Esophagus mucosa (tissue), 1 donor: ENCODE data around the gene RASA1. TPM values are rescaled to one million over a fixed set of nuclear protein-coding genes. Genes with fewer than 3 reads are reported as not detected.

ENCODE experiments used
- ATAC-seq: fragments of 200-7000 bp; cut with Tn5 transposase; one replicate; pipeline ENCODE4 v1.9.1; 2020
- total RNA-seq: library from RNA; stranded (reverse); gene quantifications from one replicate; pipeline ENCODE4 v1.2.4, GENCODE V29; 2023
- donor health status: DM: yes; HTN: yes; CAD: no.

The RASA1 gene
- total RNA-seq, 1 donor from 2014 or later = 18.4 TPM

- ATAC-seq = no peak
These were observed 94.0 kb downstream of the RASA1 start for GRCh38 chr5:87361536-87362213.

GRCh38 chr5:87367243-87367642 lies 99.6 kb downstream of the RASA1 start:
- no peak for ATAC-seq

DNA sequence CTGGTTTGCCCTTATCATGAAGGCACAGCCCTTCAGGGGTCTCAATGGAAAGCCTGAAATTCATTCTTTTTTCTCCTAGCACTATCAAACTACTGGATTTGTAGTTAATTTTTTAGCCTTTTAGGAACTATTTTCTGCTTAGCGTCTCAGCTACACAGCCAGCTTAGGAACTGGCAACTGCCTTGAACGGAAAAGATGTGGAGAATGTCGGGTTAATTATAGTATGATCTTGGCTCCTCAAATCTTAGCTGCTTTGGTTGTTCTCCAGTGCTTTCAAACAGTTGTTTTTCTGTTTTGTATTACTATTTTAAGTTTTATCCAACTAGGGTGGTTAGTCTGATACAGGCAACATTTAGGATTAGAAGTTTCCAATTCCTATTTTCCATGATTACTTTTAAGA lies 100.9 kb downstream of the RASA1 start:
- no peak for ATAC-seq

DNA sequence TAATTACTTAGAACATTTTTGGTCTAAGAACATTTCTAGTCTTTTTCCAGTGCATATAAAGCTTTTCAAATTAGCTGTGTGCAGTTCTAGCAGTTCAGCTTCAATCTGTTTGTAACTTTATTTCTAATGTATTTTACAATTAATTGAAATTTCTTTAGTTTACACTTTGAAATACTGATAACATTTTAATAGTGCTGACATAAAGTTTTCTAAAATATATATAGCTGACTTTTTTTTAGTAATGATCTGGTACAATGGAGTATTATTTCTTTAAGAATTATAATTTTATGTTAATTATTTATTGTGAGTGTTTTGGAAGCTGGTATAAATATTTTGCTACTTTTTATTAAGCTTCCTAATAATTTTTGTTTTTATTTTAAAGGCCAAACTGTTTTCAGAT lies 101.7 kb downstream of the RASA1 start:
- ATAC-seq = no peak

DNA sequence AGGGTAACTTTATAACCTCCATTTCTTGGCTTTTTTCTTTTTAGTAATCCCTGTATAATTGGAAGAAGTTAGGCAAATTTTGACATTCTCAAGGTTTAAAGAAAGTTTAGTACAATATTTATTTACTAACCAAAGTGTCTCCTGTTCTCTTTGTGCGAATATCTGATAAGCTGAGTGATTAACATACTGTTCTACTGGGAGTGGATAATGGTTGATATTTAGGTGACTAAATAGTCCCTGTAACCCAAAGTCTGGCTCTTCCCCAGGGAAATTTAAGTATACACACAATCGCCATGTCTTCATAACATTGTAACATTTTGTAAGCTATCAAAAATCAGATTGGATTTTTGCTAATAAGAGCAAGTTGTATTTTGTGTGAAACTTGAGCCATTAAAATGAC lies 105.0 kb downstream of the RASA1 start:
- no peak for ATAC-seq

GRCh38 chr5:87382224-87382623 lies 114.5 kb downstream of the RASA1 start:
- no peak for ATAC-seq

- no peak for ATAC-seq
These were observed 115.5 kb downstream of the RASA1 start for GRCh38 chr5:87383216-87383615.

- ATAC-seq = no peak
These were observed 118.1 kb downstream of the RASA1 start for GRCh38 chr5:87385802-87386201.

GRCh38 chr5:87388129-87388528 lies 120.4 kb downstream of the RASA1 start:
- no peak for ATAC-seq

- ATAC-seq = no peak
These were observed 121.8 kb downstream of the RASA1 start for GRCh38 chr5:87389296-87390034.

DNA sequence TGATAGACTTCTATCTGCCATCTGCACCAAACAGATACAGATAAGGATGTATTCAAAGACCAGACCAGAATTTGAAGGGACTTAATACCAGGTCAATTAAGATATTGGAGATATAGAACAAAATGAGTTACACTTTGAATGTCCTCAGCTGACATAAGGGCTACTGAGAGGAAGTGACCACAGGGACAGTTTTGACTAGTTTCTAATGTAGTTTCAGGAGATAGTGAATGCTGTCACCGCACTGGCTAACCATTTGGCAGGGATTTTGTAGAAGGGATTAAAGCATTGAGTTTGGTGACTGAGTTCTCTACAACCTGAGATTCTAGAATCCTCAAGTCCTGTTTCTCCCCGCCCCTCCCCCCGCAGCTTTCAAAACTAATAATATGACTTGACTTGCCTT lies 122.4 kb downstream of the RASA1 start:
- no peak for ATAC-seq

DNA sequence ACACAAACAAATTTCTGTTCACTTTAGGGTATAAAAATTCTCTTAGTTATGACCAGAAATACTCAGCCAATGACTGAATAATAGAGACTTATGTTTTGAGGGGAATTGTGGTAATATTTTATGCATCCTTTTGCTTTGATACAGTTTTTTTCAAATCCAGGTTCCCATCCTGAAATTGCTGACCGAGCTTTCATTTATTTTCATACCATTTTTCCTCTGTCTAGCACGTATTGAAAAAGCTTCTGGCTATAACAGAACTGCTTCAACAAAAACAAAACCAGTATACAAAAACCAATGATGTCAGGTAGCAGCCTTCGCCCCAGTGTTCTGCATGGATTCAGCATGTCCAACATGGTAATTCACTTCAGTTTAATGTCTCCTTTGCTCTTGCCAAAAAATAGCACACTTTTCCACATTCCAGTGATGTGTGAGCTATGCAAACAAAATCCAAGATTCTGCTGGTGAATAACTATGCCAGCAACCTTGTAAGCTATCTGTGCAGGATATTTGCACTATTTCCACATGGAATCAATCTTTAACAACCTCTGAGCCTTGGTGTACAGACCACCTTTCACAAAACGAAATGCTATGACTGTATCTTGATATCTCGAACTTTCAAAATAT lies 123.0 kb downstream of the RASA1 start:
- ATAC-seq = no peak

- no peak for ATAC-seq
These were observed 124.5 kb downstream of the RASA1 start for GRCh38 chr5:87392170-87392569.

GRCh38 chr5:87392801-87393200 lies 125.1 kb downstream of the RASA1 start:
- ATAC-seq = no peak

DNA sequence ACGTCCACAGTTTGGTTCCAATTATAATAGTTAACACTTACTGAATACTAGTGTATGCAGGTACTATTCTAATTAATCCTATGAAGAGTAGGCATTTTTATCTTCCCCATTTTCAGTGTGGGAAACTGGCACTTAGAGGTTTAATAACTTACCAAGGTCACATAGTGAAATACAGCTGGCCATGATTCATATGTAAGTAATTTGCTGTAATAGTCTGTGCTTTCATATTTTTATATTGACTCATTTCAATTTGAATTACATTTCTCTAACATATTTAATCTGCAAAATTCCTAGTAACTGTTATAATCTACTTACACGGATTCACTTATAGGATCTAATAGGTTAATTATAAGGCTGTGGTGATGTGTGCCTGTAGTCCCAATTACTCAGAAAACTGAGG lies 125.6 kb downstream of the RASA1 start:
- ATAC-seq = no peak

DNA sequence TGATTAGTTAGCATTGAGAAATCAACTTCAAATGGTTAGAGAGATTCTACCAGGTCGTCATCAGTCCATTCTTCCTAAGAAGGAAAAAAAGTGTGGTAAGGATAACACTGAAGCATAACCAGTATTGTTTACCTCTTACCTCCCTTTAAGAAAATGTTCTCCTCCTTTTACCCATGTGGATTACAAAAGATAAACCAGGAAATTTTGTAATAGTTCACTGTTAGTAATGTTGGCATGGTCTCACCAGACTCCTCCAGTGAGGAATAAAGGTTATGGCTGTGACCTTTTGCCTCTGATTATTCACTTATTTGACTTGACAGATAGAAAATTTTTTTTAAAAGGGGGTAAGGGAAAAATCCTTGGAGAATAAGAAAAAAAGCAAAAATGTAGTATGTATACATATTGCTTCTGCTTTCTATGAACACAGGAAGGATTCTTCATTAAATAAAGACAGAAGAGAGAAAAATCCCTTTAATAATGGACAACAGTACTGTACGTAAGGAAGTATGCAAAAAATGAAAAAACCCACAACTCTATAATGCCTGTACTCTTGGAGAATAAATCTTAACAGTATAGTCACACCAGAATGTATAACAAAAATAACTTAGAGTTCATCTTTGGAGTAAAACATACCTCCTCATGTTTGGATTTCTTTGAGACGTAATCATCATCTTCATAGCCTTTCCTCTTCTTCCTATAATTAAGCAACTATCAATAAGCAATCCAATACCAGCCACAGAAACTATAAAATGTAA lies 126.9 kb downstream of the RASA1 start:
- ATAC-seq = no peak

DNA sequence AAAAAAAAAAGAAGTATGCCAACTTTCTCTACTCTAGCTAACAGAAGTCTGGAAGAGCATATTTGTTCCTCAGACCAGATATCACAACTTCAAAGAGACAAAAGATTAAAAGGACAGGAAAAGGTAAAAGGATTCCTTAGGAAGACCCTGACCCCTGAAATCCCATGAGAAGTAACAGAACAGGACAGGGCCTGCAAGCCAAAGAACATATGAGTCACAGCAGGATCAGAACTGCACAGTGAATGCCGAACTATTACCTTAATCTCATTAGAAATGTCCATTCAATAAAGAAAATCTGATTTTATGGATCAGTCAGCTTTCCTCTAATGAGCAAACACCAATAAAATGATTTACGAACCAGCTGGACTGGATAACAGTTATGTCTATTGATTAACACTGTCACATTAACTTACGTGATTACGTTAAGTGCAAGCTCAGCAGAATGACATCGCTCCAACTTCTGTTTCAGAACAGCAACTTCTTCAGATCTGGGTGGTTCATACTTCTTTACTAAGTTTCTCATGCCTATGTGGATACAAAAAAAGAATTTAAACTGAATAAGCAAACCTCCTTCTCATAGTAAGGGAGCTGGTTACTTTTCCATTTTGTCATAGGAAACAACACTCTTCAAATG lies 131.4 kb downstream of the RASA1 start:
- no peak for ATAC-seq

- ATAC-seq = no peak
These were observed 132.0 kb downstream of the RASA1 start for GRCh38 chr5:87399720-87400119.

GRCh38 chr5:87400305-87400899 lies 132.7 kb downstream of the RASA1 start:
- peak; percentile 71 for ATAC-seq

DNA sequence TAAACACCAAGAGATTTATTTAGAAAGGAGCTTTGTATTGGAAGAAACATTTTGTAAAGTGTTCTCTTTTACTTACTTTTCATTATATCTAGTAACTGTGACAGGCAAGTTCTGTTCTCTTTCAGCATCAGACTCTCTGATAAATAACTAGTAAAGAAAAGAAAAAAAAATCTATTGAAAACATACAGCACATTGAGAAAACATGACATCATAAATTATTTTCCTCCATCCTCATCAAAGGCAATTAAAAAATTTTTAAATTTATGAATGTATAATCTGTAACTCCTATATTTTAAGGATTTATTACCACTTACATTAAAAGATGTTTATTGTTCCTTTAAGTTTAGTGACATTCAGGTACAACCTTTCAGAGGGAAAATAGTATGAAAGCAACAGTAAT lies 133.9 kb downstream of the RASA1 start:
- ATAC-seq = no peak

- no peak for ATAC-seq
These were observed 135.7 kb downstream of the RASA1 start for GRCh38 chr5:87403409-87403808.

GRCh38 chr5:87403899-87404298 lies 136.2 kb downstream of the RASA1 start:
- ATAC-seq = no peak
